T-helper 1 cell (primary cell): ENCODE measurements around the gene PPFIBP1.

Experiments
- DNase-seq, 5 donors: peaks; one replicate each; pipeline ENCODE4 v3.0.0-alpha.2; 2012 to 2020
- total RNA-seq, 4 donors: gene quantifications; one replicate each; lab custom pipeline; 2026; lab: John Stamatoyannopoulos, UW

The PPFIBP1 gene
- 3.1 to 5.6 (median 4.5) reads per million in 4 donors for total RNA-seq

- DNase-seq, result peak; percentile 91 to 97 (median 93)
Observed at GRCh38 chr12:27523642-27524493, at the start of gene PPFIBP1. PPFIBP1 (plus strand) TSS chr12:27524206; CDS start chr12:27633397, 109,191 bp downstream.

DNA sequence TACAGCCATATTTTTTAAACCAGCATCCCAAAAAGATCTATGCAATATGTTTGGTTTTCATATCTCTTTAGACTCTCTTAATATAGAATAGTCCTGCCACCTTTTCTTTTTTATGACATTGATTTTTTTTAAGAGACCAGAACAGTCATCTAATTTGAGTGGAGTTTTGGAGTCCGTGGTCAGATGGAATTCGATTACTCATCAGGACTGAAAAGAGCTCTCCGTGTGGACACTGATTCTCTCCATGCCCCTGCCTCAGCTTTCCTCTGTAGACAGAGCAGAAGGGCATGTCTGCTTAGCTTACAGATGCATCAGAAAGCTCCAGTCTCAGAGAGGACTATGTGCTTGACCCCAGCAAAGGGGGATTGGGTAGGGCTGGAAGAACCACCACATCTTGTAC lies 49.7 kb upstream of the PPFIBP1 start:
- DNase-seq, result no peak

DNA sequence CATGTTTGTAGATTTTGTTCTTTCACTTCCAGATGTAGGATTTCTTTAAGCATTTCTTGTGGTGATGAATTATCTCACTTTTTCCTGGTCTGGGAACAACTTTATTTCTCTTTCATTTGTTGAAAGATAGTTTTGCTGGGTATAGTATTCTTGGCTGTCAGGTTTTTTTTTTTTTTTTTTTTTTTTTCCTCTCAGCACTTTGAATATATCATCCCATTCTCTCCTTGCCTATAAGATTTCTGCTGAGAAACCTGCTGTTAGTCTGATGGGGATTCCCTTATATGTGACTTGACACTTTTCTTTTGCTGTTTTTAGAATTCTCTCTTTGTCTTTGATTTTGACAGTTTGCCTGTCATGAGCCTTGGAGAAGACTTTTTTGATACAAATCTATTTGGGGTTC lies 47.0 kb upstream of the PPFIBP1 start:
- no peak for DNase-seq

GRCh38 chr12:27478949-27479348 lies 45.1 kb upstream of the PPFIBP1 start:
- DNase-seq, result no peak

GRCh38 chr12:27480016-27480415 lies 44.0 kb upstream of the PPFIBP1 start:
- DNase-seq, result no peak

GRCh38 chr12:27486961-27487360 lies 37.0 kb upstream of the PPFIBP1 start:
- no peak for DNase-seq

DNA sequence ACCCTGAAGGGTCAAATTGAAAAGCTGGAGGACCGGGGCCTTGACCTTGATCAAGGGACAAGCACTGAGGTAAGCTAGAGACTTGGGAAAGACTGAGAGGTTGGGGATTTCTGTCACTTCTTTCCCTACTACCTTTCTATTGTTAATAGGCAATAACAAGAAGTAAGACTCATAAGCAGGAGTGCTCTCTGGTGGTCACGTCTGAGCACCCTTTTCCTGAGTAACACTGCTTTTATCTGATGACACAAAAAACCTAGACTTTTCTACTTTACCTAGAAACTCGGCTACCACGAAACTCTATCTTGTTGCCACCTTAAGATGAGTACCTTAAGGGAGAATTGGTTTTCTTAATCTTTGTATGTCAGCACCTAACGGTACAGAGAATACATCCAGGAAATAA lies 35.5 kb upstream of the PPFIBP1 start:
- no peak for DNase-seq

DNA sequence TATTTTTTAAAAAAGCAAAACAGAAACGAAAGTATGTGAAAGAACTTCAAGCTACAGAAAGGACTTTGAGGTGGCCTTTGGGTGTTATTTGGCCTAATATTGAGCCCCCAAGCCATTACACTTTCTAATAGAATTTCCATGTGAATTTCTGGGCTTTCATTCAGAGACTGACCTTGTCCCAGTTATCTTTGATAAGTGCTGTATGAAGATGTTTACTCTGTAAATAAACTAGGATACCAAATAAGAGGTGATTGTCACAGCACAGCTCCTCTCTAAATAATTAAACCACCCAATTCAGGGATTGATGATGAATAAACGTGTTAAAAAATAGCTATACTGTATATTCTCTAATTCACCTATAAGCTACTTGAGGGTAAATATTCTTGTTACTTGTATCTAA lies 32.8 kb upstream of the PPFIBP1 start:
- no peak for DNase-seq

- no peak for DNase-seq
Observed at GRCh38 chr12:27493260-27493940, 30.6 kb upstream of the PPFIBP1 start.

DNA sequence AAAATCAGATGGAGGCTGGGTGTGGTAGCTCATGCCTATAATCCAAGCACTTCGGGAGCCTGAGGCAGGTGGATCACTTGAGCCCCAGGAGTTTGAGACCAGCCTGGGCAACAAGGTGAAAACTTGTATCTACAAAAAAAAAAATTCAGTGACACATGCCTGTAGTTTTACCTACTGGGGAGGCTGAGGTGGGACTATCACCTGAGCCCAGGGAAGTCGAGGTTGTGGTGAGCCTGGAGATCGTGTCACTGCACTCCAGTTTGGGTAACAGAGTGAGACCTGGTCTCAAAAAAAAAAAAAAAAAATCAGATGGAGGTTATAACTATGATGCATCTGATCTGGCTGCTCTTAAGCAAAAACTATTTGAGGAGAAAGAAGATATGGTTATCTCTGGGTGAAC lies 26.6 kb upstream of the PPFIBP1 start:
- DNase-seq, result no peak

GRCh38 chr12:27498149-27498548 lies 25.9 kb upstream of the PPFIBP1 start:
- peak in 1 of 5 donors; percentile 88 for DNase-seq

GRCh38 chr12:27498761-27499160 lies 25.2 kb upstream of the PPFIBP1 start:
- DNase-seq, result peak in 1 of 5 donors; percentile 57

- DNase-seq, result no peak
Observed at GRCh38 chr12:27499377-27499776, 24.6 kb upstream of the PPFIBP1 start.

DNA sequence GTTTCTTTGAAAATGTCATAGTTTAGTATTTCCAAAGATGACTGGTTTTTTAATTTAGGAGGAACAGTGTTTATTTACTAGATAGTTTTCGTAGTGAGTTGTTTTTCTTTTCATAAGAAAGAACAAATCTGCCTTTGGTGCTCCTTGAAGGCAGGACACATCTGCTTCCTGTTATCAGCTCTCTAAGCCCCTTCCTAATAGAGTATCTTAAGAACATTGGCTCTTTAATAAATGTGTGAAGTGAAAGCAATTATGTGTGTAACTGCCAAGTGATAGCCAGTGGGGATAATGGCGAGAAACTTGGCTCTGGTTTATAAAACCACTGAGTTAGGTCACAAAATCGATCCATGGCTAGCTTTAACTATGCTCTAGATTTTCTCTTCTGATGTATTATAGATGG lies 23.5 kb upstream of the PPFIBP1 start:
- no peak for DNase-seq

GRCh38 chr12:27502021-27502435 lies 22.0 kb upstream of the PPFIBP1 start:
- DNase-seq, result peak in 1 of 5 donors; percentile 61

DNA sequence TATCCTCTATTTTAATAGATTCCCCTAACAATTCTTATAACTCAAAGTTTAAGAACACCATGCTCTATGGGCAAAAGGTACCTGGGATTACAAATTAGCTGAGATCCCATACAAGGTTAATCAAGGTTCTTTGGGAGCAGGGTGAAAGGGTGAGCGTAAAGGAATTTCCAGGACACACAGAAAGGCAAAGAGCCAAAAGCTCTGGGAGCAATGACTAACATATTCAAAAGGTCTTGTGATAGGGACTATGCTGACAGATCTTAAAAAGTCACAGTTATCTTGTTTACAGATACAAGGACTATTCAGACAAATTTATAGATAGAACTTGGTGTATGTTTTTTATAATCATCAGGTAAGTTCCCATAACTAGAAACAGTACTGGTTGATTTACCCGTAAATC lies 19.5 kb upstream of the PPFIBP1 start:
- no peak for DNase-seq

GRCh38 chr12:27505109-27505508 lies 18.9 kb upstream of the PPFIBP1 start:
- no peak for DNase-seq

GRCh38 chr12:27505761-27506160 lies 18.2 kb upstream of the PPFIBP1 start:
- no peak for DNase-seq

- no peak for DNase-seq
Observed at GRCh38 chr12:27506645-27507189, 17.3 kb upstream of the PPFIBP1 start.

DNA sequence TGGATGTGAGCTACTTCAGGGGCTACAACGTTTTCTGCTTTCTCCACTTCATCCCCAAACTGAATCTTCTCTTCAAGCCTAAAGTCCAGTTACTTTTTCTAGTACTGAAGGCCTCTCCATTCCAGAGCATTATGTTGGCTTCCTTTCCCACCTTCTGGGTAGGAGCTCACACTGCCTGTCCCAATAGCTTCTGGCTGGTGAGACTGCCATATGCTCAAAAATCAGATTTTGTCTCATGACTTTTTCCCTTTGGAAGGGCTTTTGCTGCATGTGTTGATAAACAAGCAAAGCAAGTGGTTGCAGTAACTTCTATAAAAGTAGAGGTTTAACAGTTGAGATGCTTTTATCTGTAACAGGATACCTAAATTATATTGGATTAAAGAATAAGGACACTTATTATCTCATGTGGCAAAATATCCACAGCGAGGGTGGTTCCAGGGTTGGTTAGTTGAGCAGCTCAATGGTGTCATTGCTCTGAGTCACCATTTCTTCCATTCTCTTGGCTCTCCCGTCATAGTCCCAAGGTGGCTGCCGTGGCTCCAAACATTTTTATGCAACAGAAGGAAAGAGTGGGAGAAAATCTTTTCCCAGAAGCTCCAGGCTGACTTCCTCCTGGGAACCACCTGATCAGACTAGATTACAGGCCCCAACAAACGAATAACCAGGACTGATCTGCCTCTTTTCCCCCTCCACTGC lies 15.1 kb upstream of the PPFIBP1 start:
- DNase-seq, result no peak

DNA sequence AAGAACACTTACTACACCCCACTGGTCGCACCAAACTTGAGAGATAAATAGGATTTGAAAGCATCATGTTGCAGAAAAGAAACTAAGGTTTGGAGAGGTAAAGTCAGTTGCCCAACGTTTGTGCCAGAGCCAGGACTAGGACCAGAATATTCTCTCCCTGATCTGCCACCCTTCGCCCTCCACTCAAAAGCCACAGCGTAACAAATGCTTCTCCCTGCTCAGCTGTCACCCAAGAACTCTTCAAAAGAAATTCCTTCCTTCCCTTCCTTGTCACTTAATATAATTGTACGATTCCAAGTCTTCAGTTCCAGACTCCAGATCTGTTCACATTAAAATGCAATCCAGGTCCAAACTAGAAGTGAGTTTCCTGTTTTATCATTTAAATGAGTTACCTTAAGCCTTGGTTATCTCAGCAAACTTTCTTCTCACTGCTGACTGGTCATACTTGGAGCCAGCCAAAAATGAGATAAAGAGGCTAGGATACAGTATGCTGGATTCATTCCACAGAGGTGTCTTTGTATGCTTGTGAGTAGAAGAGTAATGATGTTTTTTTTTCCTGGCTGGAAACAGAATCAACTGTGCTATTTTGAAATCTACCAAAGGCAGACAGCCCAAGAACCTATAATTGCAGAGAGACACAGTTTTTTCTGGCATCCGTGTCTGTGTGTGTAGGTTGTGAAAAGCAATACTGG lies 12.8 kb upstream of the PPFIBP1 start:
- DNase-seq, result no peak

DNA sequence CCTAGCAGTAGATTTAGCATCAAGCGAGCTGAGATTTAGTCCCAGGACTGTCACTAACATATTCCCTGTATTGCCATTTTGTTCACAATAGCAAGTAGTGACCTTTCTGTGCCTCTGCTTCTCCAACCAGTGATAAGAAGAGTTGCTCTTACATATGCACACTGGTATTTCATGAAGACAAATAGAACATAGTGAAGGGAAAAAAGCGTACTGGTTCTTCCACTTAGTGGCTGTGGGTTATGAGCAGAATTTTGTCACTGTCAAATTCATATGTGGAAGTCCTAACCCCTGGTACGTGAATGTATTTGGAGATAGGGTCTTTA lies 12.3 kb upstream of the PPFIBP1 start:
- no peak for DNase-seq
